ENCODE measurements around the gene HASPIN. TPM values are rescaled to one million over a fixed set of nuclear protein-coding genes. Genes with fewer than 3 reads are reported as not detected.

Gene HASPIN
- total RNA-seq, 4 donors from 2014 or later, result 0.20 to 1.3 (median 0.24) TPM

DNA sequence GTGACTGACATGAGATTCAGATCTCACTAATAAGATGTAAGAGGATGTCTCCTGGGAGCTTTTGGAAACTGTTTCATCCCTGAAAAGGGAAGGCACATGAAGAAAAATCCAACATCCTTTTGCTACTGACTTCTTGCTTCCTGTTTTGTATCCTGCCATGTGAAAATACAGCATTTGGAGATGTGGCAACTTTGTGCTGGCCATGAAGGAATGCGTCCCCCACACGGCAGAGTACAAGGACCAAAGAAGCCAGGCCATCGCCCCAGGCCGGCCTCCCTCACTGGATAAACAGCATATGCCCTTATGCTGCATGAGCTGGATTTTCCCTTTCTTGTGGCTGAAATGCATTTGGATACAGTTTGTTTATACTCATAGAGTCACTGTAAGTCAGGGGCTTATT, 5.5 kb upstream of the HASPIN start:
- in situ Hi-C loops (cut with MboI; ENCODE audit: low sequenced_read_pairs in 4 of 4) (loop anchor here in 1 of 4 donors (5.0 kb wide), 1 partner anchor 46 kb away; no protein-coding TSS in a partner anchor), intact Hi-C loops (cut with DNase I; ENCODE audit: low total_unique reads) (no loop called here)
- no peak for ATAC-seq
- Histone ChIP-seq H3K27ac (peak overlapping the region in 1 of 4 donors; percentile 63), H3K9me3 (no peaks in the 10 kb centered on the region), H3K36me3 (peaks cover 0 to 53% of the 10 kb centered on the region in 2 donors), H3K27me3 (no peaks in the 10 kb centered on the region), H3K4me1 (peaks cover 8 to 22% of the 10 kb centered on the region in 2 donors), H3K4me3 (no peak overlapping the region)
- no peak for DNase-seq
- TF ChIP-seq, protein P1, sequence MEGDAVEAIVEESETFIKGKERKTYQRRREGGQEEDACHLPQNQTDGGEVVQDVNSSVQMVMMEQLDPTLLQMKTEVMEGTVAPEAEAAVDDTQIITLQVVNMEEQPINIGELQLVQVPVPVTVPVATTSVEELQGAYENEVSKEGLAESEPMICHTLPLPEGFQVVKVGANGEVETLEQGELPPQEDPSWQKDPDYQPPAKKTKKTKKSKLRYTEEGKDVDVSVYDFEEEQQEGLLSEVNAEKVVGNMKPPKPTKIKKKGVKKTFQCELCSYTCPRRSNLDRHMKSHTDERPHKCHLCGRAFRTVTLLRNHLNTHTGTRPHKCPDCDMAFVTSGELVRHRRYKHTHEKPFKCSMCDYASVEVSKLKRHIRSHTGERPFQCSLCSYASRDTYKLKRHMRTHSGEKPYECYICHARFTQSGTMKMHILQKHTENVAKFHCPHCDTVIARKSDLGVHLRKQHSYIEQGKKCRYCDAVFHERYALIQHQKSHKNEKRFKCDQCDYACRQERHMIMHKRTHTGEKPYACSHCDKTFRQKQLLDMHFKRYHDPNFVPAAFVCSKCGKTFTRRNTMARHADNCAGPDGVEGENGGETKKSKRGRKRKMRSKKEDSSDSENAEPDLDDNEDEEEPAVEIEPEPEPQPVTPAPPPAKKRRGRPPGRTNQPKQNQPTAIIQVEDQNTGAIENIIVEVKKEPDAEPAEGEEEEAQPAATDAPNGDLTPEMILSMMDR (IDR thresholded peaks at IDR 0.05 in 4 of 5, conservative IDR thresholded peaks at IDR 0.05 in 1 of 5), result no peak
- TF ChIP-seq POLR2A (IDR thresholded peaks at IDR 0.05), result no peak

DNA sequence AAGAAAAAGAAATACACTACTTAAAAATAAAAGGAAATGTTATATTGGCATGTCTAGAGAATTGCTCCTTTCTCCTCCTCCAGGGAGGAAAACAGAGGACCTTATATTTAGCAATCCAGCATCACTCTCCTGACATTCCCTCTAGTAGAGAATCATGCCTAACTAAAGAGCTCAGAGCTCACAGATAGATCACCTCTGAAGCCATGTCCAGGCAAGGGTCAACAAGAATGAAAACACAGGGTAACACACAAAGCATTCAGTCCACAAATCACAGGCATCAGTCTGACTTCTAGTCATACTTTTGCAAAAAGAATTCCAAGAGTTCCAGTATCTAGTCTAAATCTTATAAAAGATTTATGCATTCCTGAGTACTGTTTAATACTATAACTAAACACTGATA, 4.4 kb upstream of the HASPIN start:
- no peaks in the 10 kb centered on the region for H3K27me3 ChIP-seq
- ATAC-seq (no peak), DNase-seq (no peak)
- peak overlapping the region; percentile 42 to 76 (median 66) for H3K27ac ChIP-seq
- in situ Hi-C loops (cut with MboI; ENCODE audit: low sequenced_read_pairs in 4 of 4), result loop anchor here in 1 of 4 donors (5.0 kb wide), 1 partner anchor 47 kb away; no protein-coding TSS in a partner anchor
- H3K4me3 ChIP-seq, result no peak overlapping the region
- intact Hi-C loops (cut with DNase I; ENCODE audit: low total_unique reads), result no loop called here
- peaks cover 0 to 46% of the 10 kb centered on the region in 2 donors for H3K36me3 ChIP-seq
- peaks cover 12 to 24% of the 10 kb centered on the region in 2 donors for H3K4me1 ChIP-seq
- TF ChIP-seq POLR2A (IDR thresholded peaks at IDR 0.05), result no peak
- TF ChIP-seq, protein P1 (IDR thresholded peaks at IDR 0.05 in 4 of 5, conservative IDR thresholded peaks at IDR 0.05 in 1 of 5), result no peak
- no peaks in the 10 kb centered on the region for H3K9me3 ChIP-seq

DNA sequence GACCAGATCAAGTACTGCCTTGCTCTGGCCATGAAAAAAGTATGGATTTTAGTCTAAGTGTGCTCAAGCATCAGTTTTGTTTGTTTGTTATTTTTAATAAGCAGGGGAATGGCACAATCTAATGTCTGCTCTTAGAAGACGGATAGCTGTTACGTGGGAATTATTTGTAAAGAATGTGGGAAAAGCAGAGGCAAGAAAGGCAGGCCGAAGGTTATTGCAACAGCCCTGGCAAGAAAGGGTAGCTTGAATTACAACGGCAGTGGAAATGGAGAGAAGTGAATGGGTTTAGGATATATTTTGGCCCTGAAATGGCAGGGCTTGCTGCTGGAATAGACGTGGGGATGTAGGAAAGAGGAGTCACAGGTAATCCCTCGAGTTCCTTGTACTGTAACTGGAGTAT, 987 bp upstream of the HASPIN start:
- TF ChIP-seq, protein P1 (IDR thresholded peaks at IDR 0.05 in 4 of 5, conservative IDR thresholded peaks at IDR 0.05 in 1 of 5), result no peak
- no peak for TF ChIP-seq POLR2A (IDR thresholded peaks at IDR 0.05)
- Histone ChIP-seq H3K9me3 (no peaks in the 10 kb centered on the region), H3K27ac (peak overlapping the region; percentile 92 to 96 (median 92)), H3K27me3 (no peaks in the 10 kb centered on the region), H3K4me1 (peaks cover 16 to 26% of the 10 kb centered on the region in 2 donors), H3K4me3 (peak overlapping the region; percentile 90 to 98 (median 92)), H3K36me3 (peaks cover 0 to 12% of the 10 kb centered on the region in 2 donors)
- peak; percentile 6 to 17 for ATAC-seq
- intact Hi-C loops (cut with DNase I; ENCODE audit: low total_unique reads) (loop anchor here (2.0 to 5.0 kb wide), 2 partner anchors 40 to 82 kb away; no protein-coding TSS in a partner anchor), in situ Hi-C loops (cut with MboI; ENCODE audit: low sequenced_read_pairs in 4 of 4) (no loop called here)
- no peak for DNase-seq

DNA sequence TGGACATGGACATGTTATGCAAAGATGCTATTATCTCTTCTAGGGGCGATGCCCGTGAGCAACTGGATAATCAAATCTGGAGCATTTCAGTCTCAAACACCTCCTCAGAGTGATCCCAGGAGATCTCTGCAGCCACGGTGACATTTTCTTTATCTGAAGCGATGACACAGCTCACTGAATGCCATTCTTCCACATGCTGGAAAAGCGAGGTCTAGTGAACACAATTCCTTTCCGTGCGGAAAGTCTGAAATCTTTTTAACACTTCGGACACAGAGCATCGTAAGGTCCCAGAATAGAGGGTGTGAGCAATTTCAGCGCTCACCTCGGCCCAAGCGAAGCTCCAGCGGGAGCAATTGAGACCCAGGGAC, 531 bp upstream of the HASPIN start:
- TF ChIP-seq POLR2A (IDR thresholded peaks at IDR 0.05), result no peak
- TF ChIP-seq, protein P1 (IDR thresholded peaks at IDR 0.05 in 4 of 5, conservative IDR thresholded peaks at IDR 0.05 in 1 of 5), result no peak
- in situ Hi-C loops (cut with MboI; ENCODE audit: low sequenced_read_pairs in 4 of 4) (no loop called here), intact Hi-C loops (cut with DNase I; ENCODE audit: low total_unique reads) (loop anchor here (2.0 to 5.0 kb wide), 2 partner anchors 41 to 82 kb away; no protein-coding TSS in a partner anchor)
- ATAC-seq (peak in 1 of 2 donors; percentile 28), DNase-seq (no peak)
- peak overlapping the region; percentile 90 to 98 (median 92) for H3K4me3 ChIP-seq
- H3K4me1 ChIP-seq, result peaks cover 16 to 26% of the 10 kb centered on the region in 2 donors
- H3K27ac ChIP-seq, result peak overlapping the region; percentile 92 to 96 (median 92)
- H3K27me3 ChIP-seq, result no peaks in the 10 kb centered on the region
- H3K36me3 ChIP-seq, result peaks cover 0 to 7% of the 10 kb centered on the region in 2 donors
- no peaks in the 10 kb centered on the region for H3K9me3 ChIP-seq
